NCI-H345 treated with DMSO at 0.1 percent for 48 hours (cell line): ENCODE measurements around the gene TPK1.
"Not testable (repeated sequence)": the region's sequence is repeated elsewhere in the genome, so short reads cannot be mapped to it uniquely, and the experiment has no call there.

Experiments used
- DNase-seq: peaks from one replicate; lab custom pipeline; 2025; ENCODE audit not compliant: unreplicated experiment; lab: John Stamatoyannopoulos, UW

The TPK1 gene

DNA sequence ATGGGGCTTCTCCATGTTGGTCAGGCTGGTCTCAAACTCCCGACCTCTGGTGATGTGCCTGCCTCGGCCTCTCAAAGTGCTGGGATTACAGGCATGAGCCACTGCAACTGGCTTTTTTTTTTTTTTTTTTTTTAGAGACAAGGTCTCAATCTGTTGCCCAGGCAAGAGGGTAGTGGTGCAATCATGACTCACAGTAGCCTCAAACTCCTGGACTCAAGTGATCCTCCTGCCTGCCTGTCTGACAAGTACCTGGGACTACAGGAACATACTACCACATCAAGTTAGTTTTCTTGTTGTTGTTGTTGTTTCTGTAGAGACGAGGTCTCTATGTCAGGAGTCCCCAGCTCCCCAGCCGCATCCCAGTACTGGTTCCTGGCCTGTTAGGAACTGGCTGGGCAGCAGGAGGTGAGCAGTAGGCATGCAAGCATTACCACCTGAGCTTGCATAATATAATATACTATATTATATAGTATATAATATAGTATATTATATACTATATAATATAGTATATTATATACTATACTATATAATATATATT, 55.7 kb downstream of the TPK1 start:
- DNase-seq, result no peak

DNA sequence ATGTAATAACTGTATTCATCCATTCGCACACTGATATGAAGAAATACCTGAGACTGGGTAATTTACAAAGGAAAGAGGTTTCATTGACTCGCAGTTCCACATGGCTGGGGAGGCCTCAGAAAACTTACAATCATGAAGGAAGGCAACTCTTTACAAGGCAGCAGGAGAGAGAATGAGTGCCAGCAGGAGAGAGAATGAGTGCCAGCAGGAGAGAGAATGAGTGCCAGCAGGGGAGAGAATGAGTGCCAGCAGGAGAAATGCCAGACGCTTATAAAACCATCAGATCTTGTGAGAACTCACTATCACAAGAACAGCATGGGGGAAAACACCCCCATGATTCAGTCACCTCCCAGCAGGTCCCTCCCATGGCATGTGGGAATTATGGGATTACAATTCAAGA, 58.0 kb downstream of the TPK1 start:
- DNase-seq, result not testable (repeated sequence)

DNA sequence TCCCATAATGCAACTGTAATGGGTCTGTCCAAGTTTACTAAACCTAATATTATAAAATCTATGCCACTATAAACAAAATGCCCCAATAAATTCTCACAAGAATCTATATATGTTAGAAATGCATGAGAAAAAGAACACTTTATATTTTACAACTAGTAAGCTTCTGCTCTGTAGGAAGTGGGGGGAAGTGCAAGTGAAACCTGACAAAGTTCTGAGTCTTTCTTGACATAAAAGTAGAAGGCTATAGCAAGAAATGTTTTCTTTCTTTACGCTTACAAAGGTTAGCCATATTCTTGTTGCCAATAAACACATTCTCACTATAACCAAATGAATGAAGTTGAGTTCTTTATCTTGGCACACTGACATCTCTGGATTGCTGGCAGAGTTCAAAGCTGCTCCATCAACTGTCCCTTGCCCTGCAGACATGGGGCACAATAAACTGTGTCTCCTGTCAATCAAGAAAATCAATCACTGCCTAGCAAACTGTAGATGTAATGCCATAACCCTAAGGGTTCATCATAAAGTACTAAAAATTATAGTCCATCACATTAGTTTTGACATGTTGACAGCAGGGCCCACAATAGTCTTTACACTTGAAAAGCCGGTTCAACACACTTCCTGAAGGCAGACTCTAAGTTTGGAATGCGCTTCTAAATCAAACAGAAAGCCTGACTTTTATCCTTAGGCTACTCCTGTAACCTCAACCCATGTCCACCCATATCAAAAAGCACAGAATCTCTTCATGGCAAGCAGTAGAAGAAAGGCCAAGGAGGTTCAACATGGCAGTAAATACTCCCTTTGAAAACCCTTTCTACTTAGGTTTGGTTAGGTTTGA, 58.6 kb downstream of the TPK1 start:
- no peak for DNase-seq

DNA sequence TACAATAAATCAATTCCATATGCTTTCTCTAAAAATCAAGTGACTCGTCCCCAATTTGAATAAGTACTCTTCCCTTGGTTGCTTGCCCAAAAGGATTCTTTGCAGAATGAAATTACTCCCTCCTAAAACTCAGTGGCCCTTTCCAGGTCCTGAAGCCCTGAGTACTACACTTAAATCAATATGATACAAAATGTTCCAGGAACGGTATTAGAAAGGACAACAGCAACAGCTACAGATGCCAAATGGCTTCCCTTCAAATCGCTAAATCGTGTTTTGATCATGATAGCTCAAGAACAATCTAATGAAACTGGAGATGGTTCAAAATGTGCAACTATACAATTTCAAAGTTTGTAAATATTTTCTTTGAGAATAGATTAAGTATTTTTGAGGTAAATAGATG, 59.4 kb downstream of the TPK1 start:
- no peak for DNase-seq

DNA sequence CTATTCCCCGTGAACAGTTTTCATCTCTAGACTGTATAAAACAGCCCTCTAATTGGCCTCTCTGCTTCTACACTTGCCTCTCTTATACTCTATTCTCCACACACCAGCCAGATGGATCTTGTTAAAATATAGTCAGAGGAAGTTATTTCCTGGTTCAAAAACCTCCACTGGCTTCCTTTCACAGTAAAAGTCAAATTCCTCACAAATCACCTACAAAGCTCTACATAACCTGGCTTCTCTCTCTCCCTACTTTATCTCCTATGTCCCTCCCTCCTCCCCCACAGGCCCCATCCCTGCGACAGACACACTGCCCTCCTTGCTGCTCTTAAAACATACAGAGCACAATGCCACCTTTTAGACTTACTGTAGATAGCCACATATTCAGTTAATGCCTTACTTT, 60.1 kb downstream of the TPK1 start:
- DNase-seq, result no peak

DNA sequence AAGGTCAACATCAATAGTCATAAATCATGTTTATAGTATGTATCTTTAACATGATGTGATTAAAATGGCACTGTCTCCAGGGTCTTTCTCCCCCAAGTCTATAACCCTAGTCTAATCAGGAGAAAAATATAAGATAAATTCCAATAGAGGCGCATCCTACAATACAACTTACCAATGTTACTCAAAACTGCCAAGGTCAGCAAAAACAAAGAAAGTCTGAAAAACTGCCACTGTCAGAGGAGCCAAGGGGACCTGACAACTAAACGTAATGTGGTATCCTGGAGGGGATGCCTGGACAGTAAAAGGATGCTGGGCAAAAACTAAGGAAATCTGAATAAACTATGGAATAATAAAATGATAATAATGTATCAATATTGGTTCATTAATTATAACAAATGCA, 63.9 kb downstream of the TPK1 start:
- no peak for DNase-seq

DNA sequence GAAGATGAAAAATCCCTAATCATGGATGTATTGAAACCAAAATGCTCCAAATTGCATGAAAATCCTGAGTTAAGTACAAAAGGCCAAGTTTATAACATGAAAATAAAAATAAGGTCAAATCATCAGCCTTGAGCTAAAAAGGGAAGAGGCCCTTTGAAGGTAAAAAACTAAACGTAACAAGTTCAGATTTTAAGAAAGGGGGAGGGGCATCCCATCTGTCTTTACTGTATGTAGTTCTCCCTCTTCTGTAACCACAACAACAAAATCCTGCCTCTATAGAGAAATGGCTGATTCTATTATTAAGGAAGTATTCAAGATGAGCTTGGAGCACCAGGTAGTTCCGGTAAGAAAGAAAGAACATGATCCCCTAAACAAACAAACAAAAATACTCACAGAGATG, 64.7 kb downstream of the TPK1 start:
- DNase-seq, result no peak

DNA sequence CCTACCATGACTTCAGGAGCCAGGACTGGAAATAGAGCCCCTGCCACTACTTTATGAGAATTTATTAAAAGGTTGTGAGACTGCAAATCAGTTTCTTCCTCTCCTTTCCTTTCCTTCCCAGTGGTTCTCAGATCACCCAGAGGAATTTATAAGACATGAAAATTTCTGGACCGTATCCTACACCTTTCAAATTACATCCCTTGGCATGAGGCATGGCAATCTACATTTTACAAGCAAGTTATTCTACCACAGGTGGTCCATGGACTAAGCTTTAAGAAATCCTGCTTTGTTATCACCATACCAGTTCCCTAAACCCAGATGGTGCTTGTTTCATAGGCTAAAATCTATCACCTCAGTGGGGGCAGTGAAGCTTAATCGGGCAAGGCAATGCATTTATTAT, 66.5 kb downstream of the TPK1 start:
- DNase-seq, result no peak

DNA sequence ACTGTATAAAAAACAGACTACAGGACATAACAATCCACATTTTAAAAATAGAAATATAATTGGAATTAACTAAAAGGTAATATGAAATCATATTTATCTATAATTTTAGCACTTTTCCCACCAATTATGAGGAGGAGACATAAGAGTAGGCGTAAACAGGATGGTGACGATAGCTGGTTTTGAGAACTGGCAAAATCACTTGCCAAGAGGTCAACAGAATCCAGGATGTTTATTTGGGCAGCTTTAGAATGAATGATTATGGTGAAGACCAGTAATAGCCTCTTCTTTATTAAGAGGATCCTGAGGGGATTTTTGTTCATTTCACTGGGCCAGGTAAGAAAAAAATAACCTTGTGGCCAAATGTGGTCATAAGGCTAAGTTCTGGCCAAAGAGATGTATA, 67.2 kb downstream of the TPK1 start:
- DNase-seq, result no peak

DNA sequence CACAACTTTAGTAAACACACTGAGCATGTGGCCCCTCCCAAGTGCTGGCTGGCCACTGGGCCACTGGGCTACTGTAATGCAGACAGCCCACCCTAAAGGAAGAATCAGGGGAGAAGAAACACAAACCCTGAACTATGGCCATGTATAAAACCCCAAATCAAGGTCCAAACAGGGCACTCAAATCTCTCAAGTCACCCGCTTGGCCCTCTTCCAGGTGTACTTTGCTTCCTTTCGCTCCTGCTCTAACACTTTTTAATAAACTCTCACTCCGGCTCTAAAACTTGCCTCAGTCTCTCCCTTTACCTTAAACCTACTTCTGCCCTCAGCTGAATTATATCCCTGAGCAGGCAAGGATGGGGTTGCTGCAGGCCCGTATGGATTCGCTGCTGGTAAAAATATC, 72.6 kb downstream of the TPK1 start:
- DNase-seq, result no peak

DNA sequence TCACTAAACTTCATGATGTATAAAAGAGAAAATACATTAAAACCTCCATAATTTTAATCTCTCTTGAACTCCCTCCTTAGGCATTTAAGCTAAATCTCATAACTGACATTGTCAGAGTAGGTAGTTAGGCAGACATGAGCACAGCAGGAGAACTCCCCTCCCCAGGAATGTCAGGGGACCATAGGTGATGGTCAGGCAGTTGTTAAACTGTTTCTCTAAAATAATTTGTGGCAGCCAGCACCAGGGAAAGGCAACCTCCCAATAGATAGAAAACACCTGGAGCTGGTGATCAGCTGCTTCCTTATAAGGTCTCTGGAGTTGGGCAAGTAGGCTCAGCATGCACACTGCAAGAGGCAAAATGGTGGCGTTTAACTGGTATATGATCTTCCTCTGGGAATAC, 73.0 kb downstream of the TPK1 start:
- no peak for DNase-seq

DNA sequence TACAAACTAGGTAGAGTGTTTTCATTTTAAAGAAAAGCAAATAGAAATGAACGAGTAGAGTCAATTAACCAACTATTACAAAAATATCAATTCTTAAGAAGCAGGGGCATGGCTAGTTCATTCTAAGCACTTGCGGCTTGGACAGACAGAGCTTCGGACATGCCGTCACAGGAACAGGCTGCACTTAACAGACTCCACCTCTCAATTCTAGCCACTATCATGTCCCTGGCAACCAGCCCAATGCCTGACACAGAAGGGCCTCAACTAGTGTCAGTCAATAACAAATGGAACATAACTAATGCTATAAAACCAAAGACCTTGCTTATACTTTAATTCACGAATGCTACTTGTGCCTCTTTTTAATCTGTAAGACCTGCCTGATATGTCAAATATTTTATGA, 74.4 kb downstream of the TPK1 start:
- DNase-seq, result no peak

DNA sequence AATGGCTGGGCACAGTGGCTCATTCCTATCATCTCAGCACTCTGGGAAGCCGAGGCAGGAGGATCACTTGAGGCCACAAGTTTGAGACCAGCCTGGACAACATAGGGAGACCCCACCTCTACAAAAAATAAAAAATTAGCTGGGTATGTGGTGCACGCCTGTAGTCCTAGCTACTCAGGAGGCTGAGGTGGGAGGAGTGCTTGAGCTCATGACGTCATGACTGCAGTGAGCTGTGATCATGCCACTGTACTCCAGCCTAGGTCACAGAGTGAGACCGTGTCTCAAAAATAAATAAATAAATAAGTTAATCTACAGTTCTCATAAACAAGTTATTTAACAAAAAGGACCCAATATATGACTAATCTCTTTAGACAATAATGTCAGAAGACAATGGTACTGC, 76.2 kb downstream of the TPK1 start:
- no peak for DNase-seq

DNA sequence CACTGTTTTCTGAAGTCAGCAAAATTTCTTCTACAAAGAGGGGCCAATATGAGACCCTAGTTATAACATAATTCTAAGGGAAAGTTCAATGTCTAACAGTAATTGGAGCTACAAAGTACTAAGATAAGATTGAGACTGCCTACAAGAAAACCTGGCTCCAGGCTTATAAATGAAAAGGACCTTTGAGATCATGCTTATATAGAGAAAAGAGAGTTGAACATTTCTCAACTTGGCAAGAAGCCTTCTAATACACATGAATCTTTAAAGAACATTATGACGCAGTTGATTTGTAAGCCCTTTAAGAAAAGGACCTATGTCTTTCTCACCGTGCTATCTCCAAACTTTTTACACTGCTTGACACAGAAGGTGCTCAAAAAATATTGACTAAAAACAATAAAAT, 87.9 kb downstream of the TPK1 start:
- no peak for DNase-seq

DNA sequence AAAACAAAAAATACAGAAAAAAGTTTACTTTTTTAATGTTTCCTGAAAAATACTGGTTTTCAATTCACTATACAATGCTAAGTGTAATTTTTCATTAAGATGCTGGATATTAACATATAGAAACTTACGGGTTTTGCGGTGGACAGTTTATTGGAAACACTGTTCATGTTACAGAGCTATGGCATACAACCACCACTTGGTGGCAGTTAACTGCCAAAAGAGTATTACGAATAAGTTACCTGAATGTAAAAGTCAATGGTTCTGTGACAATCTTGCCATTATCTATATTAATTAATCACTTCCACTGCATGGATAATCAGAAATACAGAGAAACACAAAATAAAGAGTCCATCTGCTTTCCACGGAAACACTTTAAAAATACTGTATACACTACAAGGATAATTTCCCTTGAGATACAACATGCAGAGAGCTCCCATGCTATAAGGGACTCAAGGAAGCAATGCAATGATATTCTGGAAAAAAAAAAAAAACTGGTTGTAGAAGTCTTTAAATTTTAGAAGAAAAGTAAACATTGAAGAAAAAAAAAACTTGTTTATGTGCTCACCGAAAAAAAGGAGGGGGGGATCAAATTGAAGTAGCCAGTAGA, 97.0 kb downstream of the TPK1 start:
- DNase-seq, result peak; percentile 8

DNA sequence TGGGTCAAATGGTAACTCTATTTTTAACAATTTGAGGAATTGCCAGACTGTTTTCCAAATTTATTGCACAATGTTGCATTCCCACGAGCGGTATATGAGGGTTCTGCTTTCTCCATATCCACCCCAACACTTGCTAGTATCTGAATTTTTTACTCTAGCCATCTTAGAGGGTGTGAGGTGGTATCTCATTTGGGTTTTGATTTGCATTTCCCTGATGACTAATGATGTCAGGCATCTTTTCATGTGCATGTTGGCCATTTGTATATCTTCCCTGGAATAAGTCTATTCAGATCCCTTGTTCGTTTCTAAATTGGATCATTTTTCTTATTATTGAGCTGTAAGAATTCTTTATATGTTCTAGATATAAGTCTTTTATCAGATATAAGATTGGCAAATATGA, 97.7 kb downstream of the TPK1 start:
- no peak for DNase-seq

DNA sequence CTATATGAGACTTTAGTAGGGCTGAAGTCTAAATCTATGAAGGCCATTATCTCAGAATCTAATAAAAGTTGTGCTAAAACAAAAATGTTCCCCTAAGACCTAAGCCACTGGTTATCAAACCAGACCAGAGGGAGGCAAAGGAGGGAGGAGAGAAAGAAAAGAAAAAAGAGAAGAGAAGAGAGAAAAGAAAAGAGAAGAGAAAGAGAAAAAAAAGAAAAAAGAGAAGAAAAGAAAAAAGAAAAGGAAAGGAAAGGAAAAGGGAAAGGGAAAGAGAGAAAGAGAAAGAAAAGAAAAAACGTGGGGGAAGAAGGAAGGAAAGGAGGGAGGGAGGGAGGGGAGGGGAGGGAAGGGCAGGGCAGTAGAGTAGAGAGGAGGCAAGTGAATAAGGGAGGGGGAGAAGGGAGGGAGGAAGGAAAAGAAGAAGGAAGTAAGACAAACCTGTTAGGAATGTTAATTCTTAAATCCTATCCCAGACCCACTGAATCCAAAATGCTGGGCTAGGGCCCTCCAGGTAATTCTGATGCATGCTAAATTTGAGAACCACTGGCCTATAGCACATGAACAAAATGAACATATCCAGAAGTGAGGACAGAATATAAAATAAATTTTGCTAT, 98.9 kb downstream of the TPK1 start:
- no peak for DNase-seq

DNA sequence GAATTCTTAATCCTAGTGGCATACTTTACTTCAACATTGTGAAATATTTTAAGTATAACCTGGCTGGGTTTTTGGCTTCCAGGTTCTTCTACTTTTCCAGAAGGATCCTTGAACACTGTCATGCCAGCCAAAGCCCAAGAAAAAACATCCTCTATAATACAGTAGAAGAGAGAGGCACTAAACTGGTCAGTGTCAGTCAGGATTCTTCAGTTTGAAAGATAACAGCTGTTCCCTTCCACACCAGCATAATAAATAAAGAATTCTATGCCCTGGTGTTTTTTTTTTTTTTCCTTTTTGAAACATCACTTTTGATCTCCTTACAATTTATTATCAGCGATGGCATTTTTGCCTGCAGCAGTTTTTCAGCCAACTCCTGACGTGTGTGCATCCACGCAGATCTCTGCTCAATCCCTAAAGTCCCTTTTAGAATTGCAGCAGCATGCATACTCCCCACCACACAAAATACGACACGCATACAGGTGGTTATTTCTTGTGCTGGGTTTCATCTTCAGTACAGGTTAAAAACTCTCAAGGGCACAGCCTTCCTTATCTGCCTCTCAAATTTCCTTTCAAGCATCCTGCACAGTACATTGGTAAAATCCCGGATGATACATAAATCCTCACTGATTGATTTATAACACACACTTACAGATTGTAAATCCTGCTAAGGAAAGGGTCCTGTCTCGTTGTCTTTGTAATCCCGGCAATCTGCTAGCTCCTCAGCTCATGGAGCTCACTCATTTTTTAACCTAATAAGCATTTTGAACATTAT, 100.2 kb downstream of the TPK1 start:
- no peak for DNase-seq

DNA sequence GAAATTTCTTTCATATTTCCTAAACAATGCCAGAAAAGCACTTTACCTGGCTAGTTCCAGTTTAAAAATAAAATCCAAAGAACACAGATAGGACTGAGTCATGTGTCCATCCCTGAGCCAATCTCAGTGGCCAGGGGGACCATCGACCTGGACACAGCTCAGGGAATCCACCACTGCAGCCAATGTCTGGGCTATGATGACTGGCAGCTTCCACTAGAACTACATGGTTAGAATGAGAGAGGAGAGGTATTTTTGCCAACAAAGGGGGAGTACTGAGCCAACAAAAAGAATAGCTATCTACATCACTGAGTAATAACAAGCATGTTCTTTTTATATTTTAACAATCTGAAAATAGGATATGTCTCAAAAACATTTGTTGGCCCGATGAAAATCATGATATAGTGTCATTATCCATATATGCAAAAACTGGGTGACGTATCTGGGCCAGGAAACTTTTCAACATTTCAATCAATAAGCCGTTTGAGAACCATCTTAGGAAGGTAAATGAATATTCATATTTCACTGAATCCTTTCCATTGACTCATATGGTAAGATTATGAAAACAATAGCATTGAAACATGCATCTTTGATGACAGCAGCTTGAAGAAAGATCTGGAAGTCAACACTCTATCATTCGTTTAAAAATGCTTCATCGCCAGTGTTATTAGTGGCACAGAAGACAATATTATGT, 104.0 kb downstream of the TPK1 start:
- no peak for DNase-seq

DNA sequence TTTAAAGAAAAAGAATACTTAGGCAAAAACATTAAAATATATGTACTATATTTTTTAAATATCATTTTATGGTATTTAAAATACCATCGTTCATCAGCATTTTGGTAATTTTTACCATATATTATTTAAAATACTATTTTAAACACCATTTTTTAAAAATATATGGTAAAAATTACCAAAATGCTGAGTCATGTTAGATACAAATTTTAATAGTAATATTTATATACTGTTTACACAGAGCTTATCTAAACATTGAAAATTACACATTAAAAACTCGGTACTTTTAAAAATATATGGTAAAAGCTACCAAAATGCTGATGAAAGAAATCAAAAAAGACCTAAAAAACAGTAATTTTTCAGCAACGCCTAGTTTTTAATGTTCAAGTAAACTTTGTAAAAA, 105.6 kb downstream of the TPK1 start:
- no peak for DNase-seq

DNA sequence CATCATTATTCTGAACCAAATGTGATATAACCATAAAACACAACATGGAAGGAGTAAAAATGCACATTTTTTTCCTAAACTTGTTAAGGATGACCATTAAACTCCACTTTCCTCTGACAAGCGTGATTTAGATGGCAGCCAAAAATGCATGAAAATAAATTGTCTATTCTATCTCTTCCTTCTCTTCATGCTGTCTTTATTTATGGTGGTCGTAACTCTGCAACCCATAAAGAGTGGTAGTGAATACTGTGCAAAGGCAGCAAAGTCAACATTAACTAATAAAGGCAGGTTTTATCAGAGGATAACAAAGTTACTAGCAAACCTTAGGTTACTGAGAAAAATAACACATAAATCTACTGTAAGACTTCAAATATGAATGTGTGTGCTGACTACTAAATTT, 106.6 kb downstream of the TPK1 start:
- no peak for DNase-seq
